Dendritic cell treated with granulocyte-macrophage colony-stimulating factor and Interleukin-4, amounts not matched to agents 40 ng/mL and 50 ng/mL, for 4 days (primary cell): Measurements from ENCODE around the gene OSM.

Source experiments
- H3K27ac Mint-ChIP-seq: one replicate; pipeline ENCODE4 v1.8.0; 2022; ENCODE audit warnings: mild to moderate bottlenecking, mixed read lengths
- H3K27me3 Mint-ChIP-seq: one replicate; pipeline ENCODE4 v1.8.0; 2022; ENCODE audit warnings: mild to moderate bottlenecking, mixed read lengths
- H3K36me3 Mint-ChIP-seq: one replicate; pipeline ENCODE4 v1.8.0; 2022; ENCODE audit warnings: low read depth, mixed read lengths
- H3K4me1 Mint-ChIP-seq: one replicate; pipeline ENCODE4 v1.8.0; 2022; ENCODE audit warnings: low read depth, mixed read lengths
- H3K4me3 Mint-ChIP-seq: one replicate; pipeline ENCODE4 v1.8.0; 2022; ENCODE audit warnings: mild to moderate bottlenecking, moderate library complexity, mixed read lengths
- H3K9me3 Mint-ChIP-seq: one replicate; pipeline ENCODE4 v1.8.0; 2022; ENCODE audit warnings: mixed read lengths
- intact Hi-C: fragments of 100-400 bp; cut with micrococcal nuclease; formaldehyde crosslinking; loops from one replicate; pipeline ENCODE4 v1.15.0; 2022

Gene OSM

GRCh38 chr22:30285176-30285845, 18.7 kb upstream of the OSM start:
- Mint-ChIP-seq H3K36me3 (peaks cover 19% of the 10 kb centered on the region), H3K4me3 (no peak overlapping the region), H3K9me3 (no peaks in the 10 kb centered on the region), H3K27ac (peak overlapping the region; percentile 74), H3K4me1 (peaks cover 94% of the 10 kb centered on the region), H3K27me3 (peaks cover 2% of the 10 kb centered on the region)
- intact Hi-C loops = loop anchor here (5.0 to 10.0 kb wide), 2 partner anchors 33 to 171 kb away; no protein-coding TSS in a partner anchor

DNA sequence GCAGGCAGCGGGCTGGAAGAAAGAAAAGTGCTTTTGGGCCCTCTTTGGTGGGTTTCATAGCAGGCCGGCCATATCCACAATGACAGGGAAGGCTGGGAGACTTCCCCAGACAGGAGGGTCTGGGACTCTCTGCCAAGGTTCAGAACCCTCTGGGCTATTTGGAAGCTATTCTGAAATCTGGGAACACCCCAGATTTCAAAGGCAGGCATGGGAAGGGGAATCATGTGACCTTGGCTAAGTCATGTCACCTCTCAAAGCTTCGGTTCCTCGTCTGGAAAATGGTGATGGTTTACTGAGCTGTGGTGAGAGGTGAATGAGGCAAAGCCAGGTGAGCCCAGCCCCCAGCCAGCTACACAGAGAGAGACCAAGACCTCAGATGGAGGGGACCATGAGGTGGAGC, 18.0 kb upstream of the OSM start:
- Mint-ChIP-seq H3K9me3 (no peaks in the 10 kb centered on the region), H3K27ac (peak overlapping the region; percentile 74), H3K36me3 (peaks cover 19% of the 10 kb centered on the region), H3K27me3 (peaks cover 2% of the 10 kb centered on the region), H3K4me1 (peaks cover 91% of the 10 kb centered on the region), H3K4me3 (no peak overlapping the region)
- intact Hi-C loops = loop anchor here (5.0 to 10.0 kb wide), 2 partner anchors 32 to 170 kb away; no protein-coding TSS in a partner anchor

- no peaks in the 10 kb centered on the region for H3K9me3 Mint-ChIP-seq
- intact Hi-C loops = loop anchor here (10.0 kb wide), 1 partner anchor 169 kb away; no protein-coding TSS in a partner anchor
- H3K27ac Mint-ChIP-seq = peak overlapping the region; percentile 74
- H3K36me3 Mint-ChIP-seq = peaks cover 19% of the 10 kb centered on the region
- H3K27me3 Mint-ChIP-seq = peaks cover 2% of the 10 kb centered on the region
- peaks cover 95% of the 10 kb centered on the region for H3K4me1 Mint-ChIP-seq
- no peak overlapping the region for H3K4me3 Mint-ChIP-seq
These were observed 17.5 kb upstream of the OSM start for GRCh38 chr22:30284172-30284571.

DNA sequence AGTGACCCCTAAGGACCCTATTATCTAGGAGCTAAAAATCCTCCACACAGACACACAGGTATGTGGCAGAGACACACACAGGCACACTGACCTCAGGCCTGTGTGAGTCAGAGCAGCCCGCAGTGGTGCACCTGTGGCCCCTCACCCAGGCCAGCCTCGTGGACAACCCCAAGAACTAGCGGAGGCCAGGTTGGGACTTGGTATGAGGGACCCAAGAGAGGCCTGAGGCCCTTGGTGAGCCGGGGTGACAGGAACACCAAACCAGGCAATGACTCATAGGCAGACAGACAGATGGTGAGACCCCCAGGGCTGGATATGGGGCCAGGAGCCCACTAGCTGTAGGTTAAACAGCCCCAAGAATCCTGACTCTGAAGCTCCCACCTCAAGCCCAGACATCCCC, 16.7 kb upstream of the OSM start:
- Mint-ChIP-seq H3K4me3 (no peak overlapping the region), H3K36me3 (peaks cover 19% of the 10 kb centered on the region), H3K9me3 (no peaks in the 10 kb centered on the region), H3K27me3 (peaks cover 2% of the 10 kb centered on the region), H3K27ac (peak overlapping the region; percentile 74), H3K4me1 (peaks cover 97% of the 10 kb centered on the region)
- intact Hi-C loops = loop anchor here (10.0 kb wide), 1 partner anchor 169 kb away; no protein-coding TSS in a partner anchor

DNA sequence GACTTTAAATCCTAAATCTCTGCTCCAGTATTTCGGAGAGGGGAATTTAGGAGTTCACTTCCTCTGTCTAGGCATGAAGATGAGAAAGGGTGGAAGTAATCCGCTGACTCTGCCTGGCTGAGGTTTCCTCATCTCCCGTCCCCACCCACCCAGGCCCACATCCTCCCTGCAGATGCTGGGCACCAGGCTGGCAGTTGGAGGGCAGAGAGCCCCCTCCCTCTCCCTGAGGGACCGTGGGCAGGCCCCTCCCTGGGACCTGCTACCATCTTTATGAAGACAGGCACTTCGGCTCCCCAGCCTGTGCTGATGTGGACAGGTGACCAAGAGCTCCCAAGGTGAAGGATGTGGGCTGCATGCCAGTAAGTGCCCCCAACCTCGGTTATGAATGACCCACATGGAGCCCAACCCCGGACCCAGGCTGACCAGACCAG, 16.0 kb upstream of the OSM start:
- Mint-ChIP-seq H3K27me3 (peaks cover 8% of the 10 kb centered on the region), H3K36me3 (peaks cover 19% of the 10 kb centered on the region), H3K4me3 (peak overlapping the region; percentile 15), H3K4me1 (peaks cover 97% of the 10 kb centered on the region), H3K9me3 (no peaks in the 10 kb centered on the region), H3K27ac (peak overlapping the region; percentile 74)
- intact Hi-C loops = loop anchor here (10.0 kb wide), 1 partner anchor 168 kb away; no protein-coding TSS in a partner anchor

GRCh38 chr22:30280505-30280904, 13.9 kb upstream of the OSM start:
- Mint-ChIP-seq H3K4me1 (peaks cover 91% of the 10 kb centered on the region), H3K27ac (no peak overlapping the region)

GRCh38 chr22:30279932-30280331, 13.3 kb upstream of the OSM start:
- H3K4me1 Mint-ChIP-seq = peaks cover 91% of the 10 kb centered on the region
- intact Hi-C loops = loop anchor here (10.0 kb wide), 1 partner anchor 165 kb away; no protein-coding TSS in a partner anchor

More at GRCh38 chr22:30280505-30280904, 13.9 kb upstream of the OSM start:
- Mint-ChIP-seq H3K36me3 (peaks cover 9% of the 10 kb centered on the region), H3K4me3 (no peak overlapping the region), H3K27me3 (peaks cover 17% of the 10 kb centered on the region), H3K9me3 (no peaks in the 10 kb centered on the region)
- intact Hi-C loops = loop anchor here (10.0 kb wide), 1 partner anchor 166 kb away; no protein-coding TSS in a partner anchor

GRCh38 chr22:30279046-30279788, 12.6 kb upstream of the OSM start:
- Mint-ChIP-seq H3K9me3 (no peaks in the 10 kb centered on the region), H3K4me3 (peak overlapping the region; percentile 37), H3K27ac (peak overlapping the region; percentile 77), H3K4me1 (peaks cover 91% of the 10 kb centered on the region), H3K27me3 (peaks cover 24% of the 10 kb centered on the region), H3K36me3 (no peaks in the 10 kb centered on the region)
- intact Hi-C loops = no loop called here

More at GRCh38 chr22:30279932-30280331, 13.3 kb upstream of the OSM start:
- H3K27ac Mint-ChIP-seq = peak overlapping the region; percentile 77
- H3K27me3 Mint-ChIP-seq = peaks cover 19% of the 10 kb centered on the region
- H3K4me3 Mint-ChIP-seq = no peak overlapping the region
- H3K36me3 Mint-ChIP-seq = peaks cover 4% of the 10 kb centered on the region
- no peaks in the 10 kb centered on the region for H3K9me3 Mint-ChIP-seq

GRCh38 chr22:30277547-30278344, 11.1 kb upstream of the OSM start:
- H3K36me3 Mint-ChIP-seq = no peaks in the 10 kb centered on the region
- H3K4me1 Mint-ChIP-seq = peaks cover 91% of the 10 kb centered on the region
- H3K27me3 Mint-ChIP-seq = peaks cover 24% of the 10 kb centered on the region
- no peaks in the 10 kb centered on the region for H3K9me3 Mint-ChIP-seq
- intact Hi-C loops = no loop called here
- peak overlapping the region; percentile 77 for H3K27ac Mint-ChIP-seq
- H3K4me3 Mint-ChIP-seq = peak overlapping the region; percentile 67

DNA sequence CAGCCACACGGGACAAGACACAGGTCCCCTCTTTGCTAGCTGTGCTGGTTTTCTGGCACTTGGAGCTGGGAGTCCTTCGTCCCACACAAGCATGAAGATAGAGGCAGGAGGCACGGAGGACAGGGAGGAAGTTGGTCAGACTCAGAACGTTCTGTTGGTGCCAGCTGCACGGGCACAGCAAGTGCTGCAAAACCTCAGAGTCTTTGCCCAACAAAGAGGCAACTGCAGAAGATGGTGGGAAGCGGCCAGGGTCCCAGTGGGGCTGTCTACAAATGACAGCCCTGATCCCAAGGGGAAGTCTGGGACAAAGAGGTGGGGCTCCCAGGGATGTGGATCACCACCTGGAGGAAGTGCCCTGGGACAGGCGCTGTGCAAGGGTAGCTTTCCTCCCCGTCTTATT, 9.4 kb upstream of the OSM start:
- Mint-ChIP-seq H3K4me1 (peaks cover 89% of the 10 kb centered on the region), H3K4me3 (no peak overlapping the region), H3K9me3 (no peaks in the 10 kb centered on the region), H3K36me3 (no peaks in the 10 kb centered on the region), H3K27me3 (peaks cover 24% of the 10 kb centered on the region), H3K27ac (peak overlapping the region; percentile 79)
- intact Hi-C loops = no loop called here

GRCh38 chr22:30275625-30276024, 9.0 kb upstream of the OSM start:
- peaks cover 24% of the 10 kb centered on the region for H3K27me3 Mint-ChIP-seq
- peaks cover 89% of the 10 kb centered on the region for H3K4me1 Mint-ChIP-seq
- H3K4me3 Mint-ChIP-seq = no peak overlapping the region
- intact Hi-C loops = no loop called here
- peak overlapping the region; percentile 79 for H3K27ac Mint-ChIP-seq
- H3K9me3 Mint-ChIP-seq = no peaks in the 10 kb centered on the region
- H3K36me3 Mint-ChIP-seq = no peaks in the 10 kb centered on the region

GRCh38 chr22:30274437-30274812, 7.8 kb upstream of the OSM start:
- intact Hi-C loops = no loop called here
- Mint-ChIP-seq H3K9me3 (no peaks in the 10 kb centered on the region), H3K27ac (peak overlapping the region; percentile 79), H3K4me3 (no peak overlapping the region), H3K4me1 (peaks cover 88% of the 10 kb centered on the region), H3K36me3 (peaks cover 1% of the 10 kb centered on the region), H3K27me3 (peaks cover 24% of the 10 kb centered on the region)

GRCh38 chr22:30273711-30274436, 7.2 kb upstream of the OSM start:
- Mint-ChIP-seq H3K4me1 (peaks cover 88% of the 10 kb centered on the region), H3K27me3 (peaks cover 24% of the 10 kb centered on the region), H3K4me3 (no peak overlapping the region), H3K27ac (peak overlapping the region; percentile 79), H3K36me3 (peaks cover 6% of the 10 kb centered on the region), H3K9me3 (no peaks in the 10 kb centered on the region)
- intact Hi-C loops = no loop called here
